Left lung (tissue), 10 donors: Measurements from ENCODE around the gene CHCHD3. TPM values are rescaled to one million over a fixed set of nuclear protein-coding genes. Genes with fewer than 3 reads are reported as not detected.

Source experiments
- ATAC-seq: fragments of 200-7000 bp; cut with Tn5 transposase; one replicate; pipeline ENCODE4 v1.9.1; 2020; ENCODE audit warnings: moderate library complexity
- DNase-seq, 4 donors: peaks; one replicate each; pipeline ENCODE4 v3.0.0-alpha.2; 2013 to 2020
- H3K27ac ChIP-seq, 2 donors: fragments of 200-600 bp; sonication (generic) in 1 of 2; one replicate each; pipeline versions ENCODE4 v1.5.0 to v1.8.0; 2020 to 2021
- H3K27me3 ChIP-seq, 2 donors: fragments of 200-600 bp; sonication (generic) in 1 of 2; one replicate each; pipeline versions ENCODE4 v1.5.0 to v1.8.0; 2020 to 2021
- H3K36me3 ChIP-seq, 2 donors: fragments of 200-600 bp; sonication (generic) in 1 of 2; one replicate each; pipeline versions ENCODE4 v1.5.0 to v1.8.0; 2020 to 2021
- H3K4me1 ChIP-seq, 2 donors: fragments of 200-600 bp; one replicate each; pipeline ENCODE4 v1.8.0; 2021
- H3K4me3 ChIP-seq, 2 donors: fragments of 200-600 bp; sonication (generic) in 1 of 2; one replicate each; pipeline versions ENCODE4 v1.5.0 to v1.8.0; 2020 to 2021; ENCODE audit warnings: mild to moderate bottlenecking in 1 of 2
- H3K9me3 ChIP-seq, 2 donors: fragments of 200-600 bp; sonication (generic) in 1 of 2; one replicate each; pipeline versions ENCODE4 v1.5.0 to v1.8.0; 2020 to 2021
- CTCF ChIP-seq, 2 donors: fragments of 200-600 bp; sonication (generic) in 1 of 2; IDR thresholded peaks; one replicate each; pipeline versions ENCODE4 v1.5.0 to v1.8.0; 2021; ENCODE audit warnings: antibody characterized with exemption in 2 of 2
- intact Hi-C, 2 donors: fragments of 100-400 bp; cut with DNase I; formaldehyde crosslinking; loops; one replicate each; pipeline versions ENCODE4 v1.11.2 to v1.14.2; 2022
- polyA plus RNA-seq, 6 donors: library from polyadenylated mRNA; unstranded; fragments of 120-200 nt; gene quantifications; one replicate each; pipeline ENCODE4 v1.2.1, GENCODE V29; 2013; ENCODE audit not compliant: insufficient read length in 6 of 6
- total RNA-seq, 2 donors: library from RNA; stranded (reverse); fragmentation: NEBNext Ultra II Directional; extraction: Animal tissue kit (Norgen Biotek cat#: 25700); gene quantifications; one replicate each; pipeline ENCODE4 v1.2.1, GENCODE V29; 2021
- donor health status: DM: no; HTN: yes; CAD: no.
- donor health status: DM: no; HTN: no; CAD: no.

Gene CHCHD3
- total and polyA plus RNA-seq, 8 donors = 45.4 to 58.9 (median 54.5) TPM

- Histone ChIP-seq H3K27me3 (no peaks in the 10 kb centered on the region), H3K9me3 (no peaks in the 10 kb centered on the region), H3K36me3 (peaks cover 0 to 3% of the 10 kb centered on the region in 2 donors), H3K4me3 (no peak overlapping the region), H3K27ac (no peak overlapping the region), H3K4me1 (no peaks in the 10 kb centered on the region)
- no peak for TF ChIP-seq CTCF (IDR thresholded peaks at IDR 0.05)
- DNase-seq (peak in 1 of 4 donors; percentile 5), ATAC-seq (no peak)
- intact Hi-C loops = no loop called here
These were observed 250.9 kb downstream of the CHCHD3 start for GRCh38 chr7:132830941-132831340.

GRCh38 chr7:132828502-132828901, 253.4 kb downstream of the CHCHD3 start:
- no peaks in the 10 kb centered on the region for H3K4me1 ChIP-seq
- no peak overlapping the region for H3K4me3 ChIP-seq
- no peak for DNase-seq
- intact Hi-C loops = no loop called here
- H3K36me3 ChIP-seq = no peaks in the 10 kb centered on the region
- H3K27ac ChIP-seq = no peak overlapping the region
- no peaks in the 10 kb centered on the region for H3K9me3 ChIP-seq
- no peak for ATAC-seq
- TF ChIP-seq CTCF (IDR thresholded peaks at IDR 0.05) = no peak
- no peaks in the 10 kb centered on the region for H3K27me3 ChIP-seq

- no peaks in the 10 kb centered on the region for H3K4me1 ChIP-seq
- no peak for TF ChIP-seq CTCF (IDR thresholded peaks at IDR 0.05)
- no peaks in the 10 kb centered on the region for H3K27me3 ChIP-seq
- no peak overlapping the region for H3K4me3 ChIP-seq
- intact Hi-C loops = no loop called here
- no peaks in the 10 kb centered on the region for H3K36me3 ChIP-seq
- DNase-seq (no peak), ATAC-seq (no peak)
- H3K27ac ChIP-seq = no peak overlapping the region
- H3K9me3 ChIP-seq = no peaks in the 10 kb centered on the region
These were observed 255.7 kb downstream of the CHCHD3 start for GRCh38 chr7:132825932-132826835.

- no peak for DNase-seq
- Histone ChIP-seq H3K27ac (no peak overlapping the region), H3K4me1 (no peaks in the 10 kb centered on the region), H3K4me3 (no peak overlapping the region), H3K27me3 (no peaks in the 10 kb centered on the region), H3K36me3 (no peaks in the 10 kb centered on the region), H3K9me3 (no peaks in the 10 kb centered on the region)
- TF ChIP-seq CTCF (IDR thresholded peaks at IDR 0.05) = no peak
- intact Hi-C loops = no loop called here
- no peak for ATAC-seq
These were observed 256.7 kb downstream of the CHCHD3 start for GRCh38 chr7:132825222-132825621.

- Histone ChIP-seq H3K4me1 (no peaks in the 10 kb centered on the region), H3K36me3 (no peaks in the 10 kb centered on the region), H3K27ac (no peak overlapping the region), H3K9me3 (no peaks in the 10 kb centered on the region), H3K4me3 (no peak overlapping the region), H3K27me3 (no peaks in the 10 kb centered on the region)
- TF ChIP-seq CTCF (IDR thresholded peaks at IDR 0.05) = no peak
- intact Hi-C loops = no loop called here
- ATAC-seq (no peak), DNase-seq (no peak)
These were observed 262.2 kb downstream of the CHCHD3 start for GRCh38 chr7:132819648-132820047.
